DND-41 (cell line): Measurements from ENCODE around the gene PCDH9.

Experiments
- CTCF ChIP-seq: IDR thresholded peaks from 2 replicates; pipeline ENCODE4 v1.5.1; 2012; ENCODE audit warnings: borderline replicate concordance, low read length, moderate library complexity, mild to moderate bottlenecking; ENCODE audit not compliant: poor library complexity, severe bottlenecking; ENCODE audit errors: extremely low read depth
- EZH2 ChIP-seq: IDR thresholded peaks from 3 replicates; pipeline ENCODE4 v1.6.1; 2012; ENCODE audit warnings: borderline replicate concordance, low read depth, mild to moderate bottlenecking, moderate library complexity, low read length, inconsistent platforms; ENCODE audit not compliant: severe bottlenecking

DNA sequence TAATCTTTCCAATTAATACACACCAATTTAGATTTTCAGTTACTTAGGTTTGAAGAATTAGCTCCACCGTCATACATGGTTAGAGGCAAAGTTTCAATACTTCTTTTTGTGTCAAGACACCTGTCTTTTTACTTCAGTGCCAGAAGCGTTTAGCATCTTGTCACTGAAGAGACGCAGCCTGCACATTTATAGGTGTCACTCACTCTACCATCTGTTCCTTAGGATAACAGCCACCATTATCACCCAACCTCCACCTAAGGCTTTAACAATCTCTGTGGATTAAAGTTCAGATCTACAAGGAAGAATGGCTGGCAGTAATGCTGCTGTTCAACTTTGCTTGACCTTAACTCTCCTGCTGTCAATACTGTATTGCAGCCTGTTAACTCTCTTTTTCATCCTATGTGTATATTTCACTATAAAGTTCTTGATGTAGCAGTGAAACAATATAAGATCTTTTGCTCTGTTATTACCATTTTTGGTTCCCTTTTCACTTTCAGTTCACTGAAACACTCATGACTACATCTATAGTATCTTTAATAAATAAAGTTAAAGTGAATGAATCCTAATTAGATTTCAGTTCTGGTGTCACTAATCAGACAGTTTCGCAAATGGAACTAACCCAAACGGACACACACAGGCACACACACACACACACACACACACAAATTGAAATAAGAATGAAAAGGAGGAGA is 435.6 kb downstream of the PCDH9 start:
- TF ChIP-seq CTCF (no peak), EZH2 (no peak)
